ENCODE results near the gene PHACTR4. TPM values are rescaled to one million over a fixed set of nuclear protein-coding genes. Genes with fewer than 3 reads are reported as not detected.
"Not testable (repeated sequence)": the region's sequence is repeated elsewhere in the genome, so short reads cannot be mapped to it uniquely, and the experiment has no call there.

PHACTR4 gene
- total and polyA plus RNA-seq, 7 donors, result 21.6 to 57.4 (median 35.2) TPM

- TF ChIP-seq EP300 (IDR thresholded peaks at IDR 0.05) (no peak), POLR2AphosphoS5 (IDR thresholded peaks at IDR 0.05) (no peak), POLR2A (IDR thresholded peaks at IDR 0.05) (no peak), CTCF (IDR thresholded peaks at IDR 0.05) (no peak)
- no peaks in the 10 kb centered on the region for H3K36me3 ChIP-seq
- H3K27ac ChIP-seq, result no peak overlapping the region
- H3K27me3 ChIP-seq, result no peaks in the 10 kb centered on the region
- H3K9me3 ChIP-seq, result no peaks in the 10 kb centered on the region
- no peak overlapping the region for H3K4me3 ChIP-seq
- peaks cover 0 to 8% (median 4%) of the 10 kb centered on the region in 4 donors for H3K4me1 ChIP-seq
- 93 to 97% methylated on average over 5 of the region's 5 CpGs for WGBS, 2 donors
- intact Hi-C loops (cut with DNase I), result no loop called here
- no peak for DNase-seq
Measured at GRCh38 chr1:28378906-28379305, 9.4 kb downstream of the PHACTR4 start.

- TF ChIP-seq POLR2AphosphoS5 (IDR thresholded peaks at IDR 0.05) (no peak), EP300 (IDR thresholded peaks at IDR 0.05) (no peak)
- intact Hi-C loops (cut with DNase I), result no loop called here
Measured at GRCh38 chr1:28380394-28380793, 10.9 kb downstream of the PHACTR4 start.

GRCh38 chr1:28383785-28384184, 14.2 kb downstream of the PHACTR4 start:
- WGBS, 2 donors, result 95 to 96% methylated on average over 4 of the region's 4 CpGs
- intact Hi-C loops (cut with DNase I); H3K4me3 ChIP-seq; H3K27ac ChIP-seq; H3K4me1 ChIP-seq; H3K27me3 ChIP-seq; H3K36me3 ChIP-seq; H3K9me3 ChIP-seq; DNase-seq: not testable (repeated sequence)

More at GRCh38 chr1:28380394-28380793, 10.9 kb downstream of the PHACTR4 start:
- DNase-seq, result no peak
- Histone ChIP-seq H3K4me3 (no peak overlapping the region), H3K36me3 (no peaks in the 10 kb centered on the region), H3K27me3 (no peaks in the 10 kb centered on the region), H3K4me1 (no peaks in the 10 kb centered on the region), H3K27ac (no peak overlapping the region), H3K9me3 (no peaks in the 10 kb centered on the region)
- WGBS, 2 donors, result 35 to 68% methylated on average over 1 of the region's 1 CpG

- no peak for TF ChIP-seq CTCF (IDR thresholded peaks at IDR 0.05)
Measured at GRCh38 chr1:28392027-28392652, 22.6 kb downstream of the PHACTR4 start.

GRCh38 chr1:28394136-28394535, 24.6 kb downstream of the PHACTR4 start:
- Histone ChIP-seq H3K27ac (no peak overlapping the region), H3K36me3 (peaks cover 0 to 16% (median 0%) of the 10 kb centered on the region in 4 donors), H3K27me3 (no peaks in the 10 kb centered on the region), H3K4me1 (no peaks in the 10 kb centered on the region), H3K4me3 (no peak overlapping the region), H3K9me3 (no peaks in the 10 kb centered on the region)
- intact Hi-C loops (cut with DNase I), result no loop called here
- 75 to 80% methylated on average over 1 of the region's 1 CpG for WGBS, 2 donors
- no peak for TF ChIP-seq CTCF (IDR thresholded peaks at IDR 0.05)
- TF ChIP-seq EP300 (IDR thresholded peaks at IDR 0.05), result no peak
- no peak for TF ChIP-seq POLR2A (IDR thresholded peaks at IDR 0.05)
- no peak for TF ChIP-seq POLR2AphosphoS5 (IDR thresholded peaks at IDR 0.05)
- no peak for DNase-seq

More at GRCh38 chr1:28392027-28392652, 22.6 kb downstream of the PHACTR4 start:
- DNase-seq, result no peak
- peaks cover 0 to 4% (median 0%) of the 10 kb centered on the region in 4 donors for H3K36me3 ChIP-seq
- no peaks in the 10 kb centered on the region for H3K9me3 ChIP-seq
- intact Hi-C loops (cut with DNase I), result no loop called here
- WGBS, 2 donors, result 84 to 89% methylated on average over 6 of the region's 6 CpGs
- H3K4me1 ChIP-seq, result no peaks in the 10 kb centered on the region
- H3K4me3 ChIP-seq, result no peak overlapping the region
- no peaks in the 10 kb centered on the region for H3K27me3 ChIP-seq
- no peak overlapping the region for H3K27ac ChIP-seq

- Histone ChIP-seq H3K27ac (no peak overlapping the region), H3K4me3 (no peak overlapping the region), H3K9me3 (no peaks in the 10 kb centered on the region), H3K36me3 (peaks cover 0 to 16% (median 0%) of the 10 kb centered on the region in 4 donors), H3K4me1 (no peaks in the 10 kb centered on the region), H3K27me3 (no peaks in the 10 kb centered on the region)
- 14 to 39% methylated on average over 4 of the region's 4 CpGs for WGBS, 2 donors
- DNase-seq, result no peak
- no peak for TF ChIP-seq POLR2A (IDR thresholded peaks at IDR 0.05)
- no peak for TF ChIP-seq CTCF (IDR thresholded peaks at IDR 0.05)
- no peak for TF ChIP-seq POLR2AphosphoS5 (IDR thresholded peaks at IDR 0.05)
- no peak for TF ChIP-seq EP300 (IDR thresholded peaks at IDR 0.05)
- intact Hi-C loops (cut with DNase I), result no loop called here
Measured at GRCh38 chr1:28395181-28395580, 25.6 kb downstream of the PHACTR4 start.

Measured in sigmoid colon (tissue), 7 donors.